Measurements from ENCODE around the gene PTPRM.

GRCh38 chr18:8097927-8098326, 530.8 kb downstream of the PTPRM start:
- TF ChIP-seq CTCF (IDR thresholded peaks at IDR 0.05) = no peak
- no peak for TF ChIP-seq POLR2AphosphoS5 (IDR thresholded peaks at IDR 0.05)
- no peak for TF ChIP-seq EP300 (IDR thresholded peaks at IDR 0.05)
- TF ChIP-seq POLR2A (IDR thresholded peaks at IDR 0.05) = no peak

Data from gastroesophageal sphincter (tissue), 3 donors.